Fibroblast of lung (primary cell): ENCODE data around the gene SPPL2B.

ENCODE experiments used
- CTCF ChIP-seq, 2 donors: IDR thresholded peaks in 1 of 2; conservative IDR thresholded peaks in 1 of 2; 1 replicate in 1 of 2; 2 replicates in 1 of 2; pipeline ENCODE4 v1.5.1; 2011 to 2012; ENCODE audit warnings: low read length in 2 of 2, control low read depth in 1 of 2, inconsistent platforms in 1 of 2, low read depth in 1 of 2, mild to moderate bottlenecking in 1 of 2
- EZH2 ChIP-seq: IDR thresholded peaks from 2 replicates; pipeline ENCODE4 v1.5.1; 2012; ENCODE audit warnings: low read length, control low read depth, mild to moderate bottlenecking; ENCODE audit errors: missing control alignments

- TF ChIP-seq CTCF (conservative IDR thresholded peaks at IDR 0.05 in 1 of 2, IDR thresholded peaks at IDR 0.05 in 1 of 2; ENCODE audit: low read depth in 1 of 2, low read length in 2 of 2) = no peak
- TF ChIP-seq EZH2 = peak; percentile 64
Observed at GRCh38 chr19:2288818-2289713, 39.4 kb upstream of the SPPL2B start.
